PFSK-1 (cell line): Measurements from ENCODE around the gene CELF5.

Experiments used
- FOXP2 ChIP-seq: optimal IDR thresholded peaks from 2 replicates; pipeline ENCODE3; 2011; ENCODE audit warnings: borderline replicate concordance, control low read depth, inconsistent platforms; ENCODE audit not compliant: insufficient read depth; ENCODE audit errors: extremely low read length, extremely low read depth
- POLR2AphosphoS5 ChIP-seq: IDR thresholded peaks from 2 replicates; pipeline ENCODE4 v1.6.1; 2012; ENCODE audit warnings: low read depth, mild to moderate bottlenecking, control low read depth, low read length, moderate library complexity
- REST ChIP-seq, 2 experiments: IDR thresholded peaks; 2 replicates each; pipeline versions ENCODE4 v1.6.1 to v1.8.0; 2011 to 2012; ENCODE audit warnings: low read depth in 2 of 2, low read length in 2 of 2, control low read depth in 1 of 2, inconsistent platforms in 1 of 2, mild to moderate bottlenecking in 1 of 2, moderate library complexity in 1 of 2; ENCODE audit not compliant: insufficient read depth in 1 of 2
- SIN3A ChIP-seq: IDR thresholded peaks from 2 replicates; pipeline ENCODE4 v1.6.1; 2012; ENCODE audit warnings: mild to moderate bottlenecking, low read length, moderate library complexity, borderline replicate concordance; ENCODE audit not compliant: insufficient read depth
- TAF1 ChIP-seq: IDR thresholded peaks from 2 replicates; pipeline ENCODE4 v1.6.1; 2012; ENCODE audit warnings: low read length, control low read depth, borderline replicate concordance; ENCODE audit not compliant: insufficient read depth

Gene CELF5

GRCh38 chr19:3236272-3236671 lies 11.8 kb downstream of the CELF5 start:
- TF ChIP-seq REST (IDR thresholded peaks at IDR 0.05; ENCODE audit: insufficient read depth in 1 of 2, low read depth in 2 of 2, low read length in 2 of 2), result no peak
- TF ChIP-seq FOXP2, result no peak
- no peak for TF ChIP-seq SIN3A
- TF ChIP-seq TAF1, result no peak
- no peak for TF ChIP-seq POLR2AphosphoS5

GRCh38 chr19:3238066-3238561 lies 13.7 kb downstream of the CELF5 start:
- TF ChIP-seq POLR2AphosphoS5, result no peak
- TF ChIP-seq SIN3A, result no peak
- no peak for TF ChIP-seq TAF1
- no peak for TF ChIP-seq FOXP2

GRCh38 chr19:3239367-3239766 lies 14.9 kb downstream of the CELF5 start:
- no peak for TF ChIP-seq FOXP2
- no peak for TF ChIP-seq POLR2AphosphoS5
- no peak for TF ChIP-seq REST (IDR thresholded peaks at IDR 0.05; ENCODE audit: insufficient read depth in 1 of 2, low read depth in 2 of 2, low read length in 2 of 2)
- no peak for TF ChIP-seq SIN3A
- TF ChIP-seq TAF1, result no peak

GRCh38 chr19:3243819-3244700 lies 19.6 kb downstream of the CELF5 start:
- peak; percentile 99 for TF ChIP-seq REST (IDR thresholded peaks at IDR 0.05; ENCODE audit: insufficient read depth in 1 of 2, low read depth in 2 of 2, low read length in 2 of 2)
- TF ChIP-seq TAF1, result no peak
- TF ChIP-seq SIN3A, result no peak
- no peak for TF ChIP-seq POLR2AphosphoS5
- no peak for TF ChIP-seq FOXP2

GRCh38 chr19:3245050-3245449 lies 20.6 kb downstream of the CELF5 start:
- TF ChIP-seq REST (IDR thresholded peaks at IDR 0.05; ENCODE audit: insufficient read depth in 1 of 2, low read depth in 2 of 2, low read length in 2 of 2) (0 out of 4 replicates have a peak, but pooled peaks of 1 of the 2 experiments have one; percentile 8), FOXP2 (no peak)
